NB4 (cell line): ENCODE results near the gene CAMTA1.
"Not testable (repeated sequence)": the region's sequence is repeated elsewhere in the genome, so short reads cannot be mapped to it uniquely, and the experiment has no call there.

ENCODE experiments used
- DNase-seq: peaks from one replicate; pipeline ENCODE4 v3.0.0; 2010; ENCODE audit warnings: low read depth
- H3K4me3 ChIP-seq: one replicate; pipeline ENCODE4 v1.5.1; 2011; ENCODE audit warnings: mild to moderate bottlenecking, low read depth, low read length, moderate library complexity
- MYC ChIP-seq: IDR thresholded peaks from 2 replicates; pipeline ENCODE4 v1.6.1; 2011; ENCODE audit warnings: low read depth, low read length
- POLR2A ChIP-seq: IDR thresholded peaks from 2 replicates; pipeline ENCODE4 v1.6.1; 2011; ENCODE audit warnings: mild to moderate bottlenecking; ENCODE audit not compliant: insufficient read length; ENCODE audit errors: extremely low read depth
- TF ChIP-seq, protein P1 (sequence below): IDR thresholded peaks from one replicate; pipeline ENCODE4 v1.5.1; 2012; ENCODE audit warnings: low read depth, low read length
- TF ChIP-seq, protein P2 (sequence below): IDR thresholded peaks from 2 replicates; pipeline ENCODE4 v1.6.1; 2011; ENCODE audit warnings: low read depth, low read length

The CAMTA1 gene

DNA sequence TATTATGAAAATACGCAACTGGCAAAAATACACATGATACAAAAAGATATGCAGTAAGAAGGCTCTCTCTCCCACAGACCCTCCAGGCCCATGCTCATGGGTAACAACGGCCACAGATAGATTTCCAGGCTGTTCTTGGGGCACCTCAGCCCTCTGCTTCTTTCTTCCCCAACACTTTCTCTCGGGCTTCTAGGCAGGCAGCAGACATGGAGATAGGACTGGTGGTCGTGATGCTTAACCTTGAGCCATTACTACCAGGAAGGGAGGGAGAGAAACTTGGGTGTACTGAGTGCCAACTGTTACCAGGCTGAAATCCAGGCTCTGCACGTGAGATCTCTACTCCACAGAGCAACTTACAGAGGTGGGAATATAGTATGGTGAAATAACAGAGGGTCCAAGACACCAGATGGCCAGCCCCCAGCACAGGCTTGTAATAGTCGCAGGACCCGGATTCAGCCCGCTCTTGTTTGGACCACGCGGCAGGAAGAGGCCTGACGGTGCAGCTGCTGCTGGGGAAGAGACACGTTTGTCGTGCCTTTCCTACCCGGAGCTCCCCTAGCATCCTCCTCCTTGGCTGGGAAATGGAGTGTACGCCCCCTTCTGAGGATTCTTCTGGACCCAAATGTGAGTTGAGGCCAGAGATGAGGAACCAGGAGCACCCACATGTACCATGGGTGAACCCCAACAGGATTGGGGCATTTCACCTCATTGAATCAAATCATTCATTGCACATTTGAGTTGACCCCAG, 544.8 kb downstream of the CAMTA1 start:
- DNase-seq: no peak
- TF ChIP-seq POLR2A (no peak), MYC (no peak)
- TF ChIP-seq, protein P1, sequence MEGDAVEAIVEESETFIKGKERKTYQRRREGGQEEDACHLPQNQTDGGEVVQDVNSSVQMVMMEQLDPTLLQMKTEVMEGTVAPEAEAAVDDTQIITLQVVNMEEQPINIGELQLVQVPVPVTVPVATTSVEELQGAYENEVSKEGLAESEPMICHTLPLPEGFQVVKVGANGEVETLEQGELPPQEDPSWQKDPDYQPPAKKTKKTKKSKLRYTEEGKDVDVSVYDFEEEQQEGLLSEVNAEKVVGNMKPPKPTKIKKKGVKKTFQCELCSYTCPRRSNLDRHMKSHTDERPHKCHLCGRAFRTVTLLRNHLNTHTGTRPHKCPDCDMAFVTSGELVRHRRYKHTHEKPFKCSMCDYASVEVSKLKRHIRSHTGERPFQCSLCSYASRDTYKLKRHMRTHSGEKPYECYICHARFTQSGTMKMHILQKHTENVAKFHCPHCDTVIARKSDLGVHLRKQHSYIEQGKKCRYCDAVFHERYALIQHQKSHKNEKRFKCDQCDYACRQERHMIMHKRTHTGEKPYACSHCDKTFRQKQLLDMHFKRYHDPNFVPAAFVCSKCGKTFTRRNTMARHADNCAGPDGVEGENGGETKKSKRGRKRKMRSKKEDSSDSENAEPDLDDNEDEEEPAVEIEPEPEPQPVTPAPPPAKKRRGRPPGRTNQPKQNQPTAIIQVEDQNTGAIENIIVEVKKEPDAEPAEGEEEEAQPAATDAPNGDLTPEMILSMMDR: no peak
- TF ChIP-seq, protein P2, sequence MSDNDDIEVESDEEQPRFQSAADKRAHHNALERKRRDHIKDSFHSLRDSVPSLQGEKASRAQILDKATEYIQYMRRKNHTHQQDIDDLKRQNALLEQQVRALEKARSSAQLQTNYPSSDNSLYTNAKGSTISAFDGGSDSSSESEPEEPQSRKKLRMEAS: no peak
- H3K4me3 ChIP-seq: no peak overlapping the region

DNA sequence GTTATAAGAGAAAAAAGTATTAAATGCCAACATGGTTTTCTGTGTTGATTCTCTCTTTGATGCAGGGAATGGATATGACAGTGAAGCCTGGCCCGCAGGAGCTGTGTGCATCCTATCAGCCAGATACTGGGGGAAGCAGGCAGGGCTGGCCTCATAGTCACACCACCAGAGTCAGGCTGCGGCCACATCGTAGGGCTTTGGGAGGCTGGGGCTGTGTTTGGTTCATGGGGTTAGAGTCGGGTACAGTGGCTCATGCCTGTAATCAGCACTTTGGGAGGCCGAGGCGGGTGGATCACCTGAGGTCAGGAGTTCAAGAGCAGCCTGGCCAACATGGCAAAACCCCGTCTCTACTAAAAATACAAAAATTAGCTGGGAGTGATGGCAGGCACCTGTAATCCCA, 545.5 kb downstream of the CAMTA1 start:
- not testable (repeated sequence) for DNase-seq, H3K4me3 ChIP-seq

DNA sequence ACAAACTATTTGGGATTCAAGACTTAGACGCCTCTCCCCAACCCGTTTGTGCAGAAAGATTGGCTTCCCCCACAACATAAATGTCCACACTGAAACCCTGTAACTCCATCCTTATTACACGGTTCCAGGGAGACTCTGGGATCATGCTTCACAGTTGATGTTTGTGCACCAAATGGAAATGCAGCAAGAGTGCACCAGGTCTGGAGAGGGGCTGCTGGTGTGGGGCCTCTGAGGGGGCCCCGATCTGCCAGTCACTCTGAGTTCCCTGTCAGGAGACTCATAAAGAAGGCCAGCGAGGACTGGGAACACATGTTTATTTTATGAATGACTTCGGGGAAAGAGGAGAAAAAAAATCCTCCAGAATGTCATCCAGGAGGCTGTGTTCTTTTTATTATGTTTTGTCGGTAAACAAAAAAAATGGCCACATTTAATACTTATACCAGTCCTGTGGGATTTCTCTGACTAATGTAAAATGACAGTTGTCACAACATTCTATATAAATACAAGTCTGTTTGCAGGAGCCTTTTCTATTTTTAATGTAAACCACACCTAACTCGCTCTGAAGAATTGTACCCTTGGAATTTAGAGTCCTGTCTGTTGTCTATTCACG, 546.8 kb downstream of the CAMTA1 start:
- DNase-seq: no peak
- TF ChIP-seq, protein P1: no peak
- TF ChIP-seq, protein P2: no peak
- no peak for TF ChIP-seq POLR2A
- no peak for TF ChIP-seq MYC

DNA sequence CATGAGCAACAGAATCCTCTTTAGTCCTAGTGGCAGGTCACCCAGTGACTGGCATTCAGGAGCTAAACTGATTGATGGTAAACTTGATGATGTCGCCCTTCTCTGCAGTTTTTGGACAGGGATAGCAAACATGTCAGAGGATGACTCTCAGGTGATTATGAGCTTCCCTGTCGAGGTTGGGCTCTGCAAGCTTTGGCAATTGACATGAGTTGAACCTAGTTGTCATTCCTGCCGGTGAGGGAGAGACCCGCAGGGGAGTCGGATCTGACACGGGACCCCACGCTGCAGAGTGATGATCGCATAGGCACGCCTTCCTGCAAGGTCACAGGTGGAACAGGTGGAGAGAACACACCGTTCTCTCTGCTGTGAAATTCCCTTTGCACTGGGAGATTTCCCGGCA, 547.8 kb downstream of the CAMTA1 start:
- H3K4me3 ChIP-seq: no peak overlapping the region
- no peak for DNase-seq
- TF ChIP-seq, protein P1: no peak
- TF ChIP-seq MYC (no peak), POLR2A (no peak)
- TF ChIP-seq, protein P2: no peak

More for the DNA sequence above, 546.8 kb downstream of the CAMTA1 start:
- no peak overlapping the region for H3K4me3 ChIP-seq

DNA sequence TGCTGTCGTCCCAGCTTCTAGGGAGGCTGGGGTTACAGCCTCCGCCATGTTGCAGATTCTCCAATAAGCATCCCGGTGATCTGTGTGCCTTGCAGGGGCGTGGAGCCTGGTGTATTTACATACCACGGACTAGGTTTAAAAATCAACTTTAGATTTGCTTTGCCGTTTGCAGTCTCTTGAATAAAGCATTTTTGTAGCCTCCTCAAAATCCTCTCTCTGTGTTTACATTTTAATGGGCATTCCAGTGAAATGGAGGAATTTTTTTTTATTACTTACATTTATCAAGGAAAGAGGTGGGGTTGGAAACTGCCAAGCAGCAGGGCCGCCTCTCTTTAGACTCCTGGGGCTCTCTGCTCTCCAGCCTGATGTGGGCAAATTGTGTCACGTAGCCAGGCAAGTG, 548.4 kb downstream of the CAMTA1 start:
- DNase-seq: no peak
- H3K4me3 ChIP-seq: no peak overlapping the region

More for the DNA sequence above, 548.4 kb downstream of the CAMTA1 start:
- TF ChIP-seq, protein P2: no peak
- TF ChIP-seq MYC (no peak), POLR2A (no peak)
- TF ChIP-seq, protein P1: no peak
